ENCODE measurements around the gene ACMSD. TPM values are rescaled to one million over a fixed set of nuclear protein-coding genes. Genes with fewer than 3 reads are reported as not detected.
"Not testable (repeated sequence)": the region's sequence is repeated elsewhere in the genome, so short reads cannot be mapped to it uniquely, and the experiment has no call there.

ACMSD gene
- total RNA-seq, 2 experiments from 2014 or later = not detected

DNA sequence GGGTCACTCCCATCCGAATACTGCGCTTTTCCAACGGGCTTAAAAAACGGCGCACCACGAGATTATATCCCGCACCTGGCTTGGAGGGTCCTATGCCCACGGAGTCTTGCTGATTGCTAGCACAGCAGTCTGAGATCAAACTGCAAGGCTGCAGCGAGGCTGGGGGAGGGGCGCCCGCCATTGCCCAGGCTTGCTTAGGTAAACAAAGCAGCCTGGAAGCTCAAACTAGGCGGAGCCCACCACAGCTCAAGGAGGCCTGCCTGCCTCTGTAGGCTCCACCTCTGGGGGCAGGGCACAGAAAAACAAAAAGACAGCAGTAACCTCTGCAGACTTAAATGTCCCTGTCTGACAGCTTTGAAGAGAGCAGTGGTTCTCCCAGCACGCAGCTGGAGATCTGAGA is 12.7 kb upstream of the ACMSD start:
- CTCF ChIA-PET; H3K4me1 Mint-ChIP-seq; H3K9me3 Mint-ChIP-seq; DNase-seq; H3K27ac Mint-ChIP-seq; H3K4me3 Mint-ChIP-seq; H3K36me3 Mint-ChIP-seq (ENCODE audit: low read depth); H3K27me3 Mint-ChIP-seq; POLR2A ChIA-PET: not testable (repeated sequence)

DNA sequence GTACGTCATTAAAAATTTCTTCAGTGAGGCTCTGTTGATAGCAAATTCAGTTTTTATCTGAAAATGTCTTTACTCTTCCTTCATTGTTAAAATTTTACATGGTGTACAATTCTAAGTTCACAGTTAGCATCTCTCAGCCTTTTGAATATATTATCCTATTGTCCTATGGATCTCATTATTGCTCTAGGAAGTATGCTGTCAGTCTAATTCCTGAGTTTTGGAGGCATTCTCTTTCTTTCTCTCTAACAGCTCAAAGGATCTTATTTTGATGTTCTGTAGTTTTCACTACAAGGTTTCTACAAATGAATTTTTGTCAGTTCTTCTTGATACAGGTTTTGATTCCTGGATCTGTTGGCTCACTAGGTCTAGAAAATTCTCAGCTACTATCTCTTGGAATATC is 2.9 kb upstream of the ACMSD start:
- no peaks in the 10 kb centered on the region for H3K36me3 Mint-ChIP-seq (ENCODE audit: low read depth)
- peaks cover 4% of the 10 kb centered on the region for H3K9me3 Mint-ChIP-seq
- DNase-seq = no peak
- ChIA-PET CTCF (no interaction called here), POLR2A (no interaction called here)
- peaks cover 29% of the 10 kb centered on the region for H3K27me3 Mint-ChIP-seq
- H3K4me3 Mint-ChIP-seq = no peak overlapping the region
- H3K27ac Mint-ChIP-seq = no peak overlapping the region
- no peaks in the 10 kb centered on the region for H3K4me1 Mint-ChIP-seq

DNA sequence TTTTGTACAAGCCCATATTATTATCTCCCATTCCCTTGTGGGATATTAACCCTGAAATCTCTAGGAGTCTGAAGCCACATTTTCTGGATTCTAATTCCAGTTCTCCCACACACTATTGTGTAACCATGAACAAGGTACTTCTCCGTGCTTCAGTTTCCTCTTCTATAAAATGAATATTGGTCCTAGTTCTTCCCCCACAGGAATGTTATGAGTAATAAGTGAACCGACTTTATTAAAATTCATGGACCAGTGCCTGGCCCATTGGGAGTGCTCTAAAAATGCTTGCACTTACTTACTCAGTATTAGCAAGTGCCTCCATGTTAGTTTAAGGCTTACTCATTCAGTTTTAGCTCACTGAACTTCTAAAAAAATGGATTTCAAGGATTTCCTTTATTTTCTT is 1.4 kb upstream of the ACMSD start:
- no peak overlapping the region for H3K27ac Mint-ChIP-seq
- CTCF ChIA-PET = no interaction called here
- no peak overlapping the region for H3K4me3 Mint-ChIP-seq
- peaks cover 4% of the 10 kb centered on the region for H3K9me3 Mint-ChIP-seq
- no peak for DNase-seq
- POLR2A ChIA-PET = no interaction called here
- H3K27me3 Mint-ChIP-seq = peaks cover 29% of the 10 kb centered on the region
- no peaks in the 10 kb centered on the region for H3K4me1 Mint-ChIP-seq
- no peaks in the 10 kb centered on the region for H3K36me3 Mint-ChIP-seq (ENCODE audit: low read depth)

DNA sequence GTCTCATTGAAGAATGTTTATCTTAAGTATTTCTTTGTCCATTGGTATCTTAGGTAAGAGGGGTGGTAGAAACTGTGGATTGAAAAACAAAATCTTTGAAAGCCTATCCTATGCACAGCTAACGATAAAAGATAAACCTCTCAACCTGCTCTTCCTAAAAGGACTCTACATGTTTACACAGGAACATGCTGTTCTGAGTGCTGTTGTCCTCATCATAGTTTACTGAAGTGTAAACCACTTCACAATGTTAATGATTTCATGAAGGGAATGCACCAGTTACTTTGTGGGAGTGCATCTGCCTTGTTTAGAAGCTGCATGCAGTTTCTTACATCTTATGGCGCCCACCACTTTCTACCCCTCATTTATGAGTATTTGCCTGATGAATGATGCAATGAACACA is 1.2 kb downstream of the ACMSD start:
- H3K27ac Mint-ChIP-seq = no peak overlapping the region
- no peaks in the 10 kb centered on the region for H3K4me1 Mint-ChIP-seq
- POLR2A ChIA-PET = no interaction called here

DNA sequence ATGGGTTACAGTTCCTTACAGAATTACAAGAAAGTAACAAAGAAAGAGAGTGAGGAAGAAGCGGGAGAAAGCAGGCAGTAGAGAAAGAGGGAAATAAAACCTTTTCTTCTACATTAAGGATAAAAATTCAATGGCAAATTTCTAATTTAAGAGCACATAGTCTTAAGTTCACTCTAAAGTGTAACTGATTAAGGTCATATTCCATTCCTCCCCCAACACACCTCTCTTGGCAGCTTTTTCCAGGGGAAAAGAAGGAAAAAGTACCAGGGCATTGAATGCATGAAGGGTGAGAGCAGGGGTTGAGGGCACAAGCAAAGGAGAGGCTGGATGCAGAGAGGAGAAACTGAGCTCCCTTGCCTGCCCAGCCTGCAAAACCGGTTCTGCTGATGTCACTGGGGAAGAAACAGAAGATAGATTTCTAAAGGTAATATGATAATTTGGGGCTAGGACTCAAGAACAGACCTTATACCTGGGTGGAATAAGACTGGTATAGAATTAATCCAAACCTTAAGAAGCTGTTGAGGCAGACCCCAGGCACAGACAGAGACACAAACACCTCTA is 4.6 kb downstream of the ACMSD start:
- Mint-ChIP-seq H3K27ac (no peak overlapping the region), H3K27me3 (peaks cover 9% of the 10 kb centered on the region), H3K4me1 (no peaks in the 10 kb centered on the region), H3K9me3 (no peaks in the 10 kb centered on the region), H3K36me3 (ENCODE audit: low read depth) (no peaks in the 10 kb centered on the region), H3K4me3 (no peak overlapping the region)
- ChIA-PET CTCF (no interaction called here), POLR2A (no interaction called here)
- DNase-seq = no peak

More for the DNA sequence above, 1.2 kb downstream of the ACMSD start:
- Mint-ChIP-seq H3K4me3 (no peak overlapping the region), H3K9me3 (peaks cover 4% of the 10 kb centered on the region), H3K27me3 (peaks cover 26% of the 10 kb centered on the region), H3K36me3 (ENCODE audit: low read depth) (no peaks in the 10 kb centered on the region)
- DNase-seq = no peak
- CTCF ChIA-PET = interaction anchor here (1.8 kb wide), 1 partner anchor 25 kb away, joined by 4 read pairs; no protein-coding TSS in a partner anchor

DNA sequence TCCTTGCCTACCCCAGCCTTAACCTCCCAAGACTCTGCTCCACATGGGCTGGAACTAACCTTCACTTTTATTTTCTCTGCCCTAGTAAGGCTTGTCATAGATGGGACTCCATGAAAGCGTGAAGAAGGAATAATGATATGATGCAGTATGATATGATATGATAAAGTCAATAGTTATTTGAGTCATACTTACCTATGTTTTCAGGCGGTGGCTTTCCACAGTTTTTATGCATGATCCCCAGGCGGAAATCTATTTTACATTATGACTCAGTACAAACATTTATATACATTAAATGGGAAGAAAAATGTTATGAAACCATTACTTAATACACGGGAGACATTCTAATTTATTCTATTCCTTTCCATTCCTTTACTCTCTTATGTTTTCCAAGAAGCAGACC is 5.6 kb downstream of the ACMSD start:
- CTCF ChIA-PET = no interaction called here
- DNase-seq = no peak
- POLR2A ChIA-PET = no interaction called here
- Mint-ChIP-seq H3K36me3 (ENCODE audit: low read depth) (no peaks in the 10 kb centered on the region), H3K27me3 (peaks cover 5% of the 10 kb centered on the region), H3K27ac (no peak overlapping the region), H3K4me1 (no peaks in the 10 kb centered on the region), H3K4me3 (no peak overlapping the region), H3K9me3 (no peaks in the 10 kb centered on the region)

DNA sequence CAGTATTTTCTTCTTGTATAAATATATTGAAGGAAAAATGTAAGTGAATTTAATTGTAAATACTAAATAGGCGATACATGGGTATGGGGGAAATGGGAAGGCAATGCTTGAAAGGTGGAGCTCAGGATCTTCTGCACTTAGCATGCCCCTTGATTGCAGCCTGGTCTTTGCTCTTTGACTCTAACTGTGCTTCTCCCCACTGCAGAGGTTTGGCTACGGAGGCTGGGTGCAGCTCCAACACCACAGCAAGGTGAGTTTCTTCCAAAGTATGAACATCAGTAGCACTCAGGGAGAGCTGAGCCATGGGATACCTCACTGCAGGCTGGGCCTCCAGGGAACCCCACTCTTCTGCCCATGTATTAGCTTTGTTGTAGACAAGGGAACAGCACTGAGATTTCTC is 6.6 kb downstream of the ACMSD start:
- CTCF ChIA-PET = interaction anchor here (0.6 kb wide), 1 partner anchor 407 kb away, joined by 4 read pairs; no protein-coding TSS in a partner anchor
- POLR2A ChIA-PET = no interaction called here
- H3K9me3 Mint-ChIP-seq = peaks cover 2% of the 10 kb centered on the region
- H3K36me3 Mint-ChIP-seq (ENCODE audit: low read depth) = no peaks in the 10 kb centered on the region
- peaks cover 2% of the 10 kb centered on the region for H3K27me3 Mint-ChIP-seq
- no peak overlapping the region for H3K27ac Mint-ChIP-seq
- no peak overlapping the region for H3K4me3 Mint-ChIP-seq
- no peaks in the 10 kb centered on the region for H3K4me1 Mint-ChIP-seq
- DNase-seq = no peak

DNA sequence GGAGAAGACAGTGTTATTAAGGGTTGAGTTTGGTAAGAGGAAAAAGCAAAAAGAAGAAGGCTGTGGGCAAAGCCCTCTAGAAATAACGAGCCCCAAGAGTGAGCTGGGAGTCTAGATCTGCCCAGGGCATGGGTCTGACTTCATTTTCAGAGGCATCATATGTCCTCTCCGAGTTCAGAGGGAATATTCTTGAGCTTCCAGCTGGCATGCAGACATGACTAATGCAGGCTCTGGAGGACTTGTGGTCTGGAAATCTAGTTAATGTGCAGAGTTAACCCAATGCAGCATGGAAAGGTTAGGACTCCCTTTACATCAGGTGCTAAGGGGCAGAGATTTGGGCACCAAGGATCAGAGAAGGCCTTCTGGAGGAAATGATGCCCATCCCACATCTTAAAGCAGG is 7.3 kb downstream of the ACMSD start:
- H3K4me3 Mint-ChIP-seq = no peak overlapping the region
- H3K27me3 Mint-ChIP-seq = no peaks in the 10 kb centered on the region
- POLR2A ChIA-PET = no interaction called here
- H3K27ac Mint-ChIP-seq = no peak overlapping the region
- DNase-seq = no peak
- CTCF ChIA-PET = no interaction called here
- H3K4me1 Mint-ChIP-seq = no peaks in the 10 kb centered on the region
- H3K36me3 Mint-ChIP-seq (ENCODE audit: low read depth) = no peaks in the 10 kb centered on the region
- H3K9me3 Mint-ChIP-seq = peaks cover 2% of the 10 kb centered on the region

DNA sequence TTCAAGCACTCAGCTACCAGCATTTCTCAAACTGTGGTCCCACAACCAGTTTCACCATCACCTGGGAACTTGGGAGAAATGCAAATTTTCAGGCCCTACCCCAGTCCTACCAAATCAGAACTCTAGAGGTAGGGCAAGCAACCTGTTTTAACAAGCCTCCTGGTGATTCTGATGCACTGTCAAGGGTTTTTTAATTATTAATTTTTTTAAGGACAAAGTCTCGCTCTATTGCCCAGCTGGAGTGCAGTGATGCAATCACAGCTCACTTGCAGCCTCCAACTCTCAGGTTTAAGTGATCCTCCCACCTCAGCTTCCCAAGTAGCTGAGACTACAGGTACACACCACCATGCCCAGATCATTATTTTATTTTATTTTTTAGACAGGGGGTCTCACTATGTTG is 7.8 kb downstream of the ACMSD start:
- POLR2A ChIA-PET = no interaction called here
- Mint-ChIP-seq H3K4me1 (no peaks in the 10 kb centered on the region), H3K36me3 (ENCODE audit: low read depth) (no peaks in the 10 kb centered on the region), H3K27me3 (no peaks in the 10 kb centered on the region), H3K9me3 (peaks cover 2% of the 10 kb centered on the region), H3K27ac (no peak overlapping the region), H3K4me3 (no peak overlapping the region)
- DNase-seq = no peak
- CTCF ChIA-PET = no interaction called here

DNA sequence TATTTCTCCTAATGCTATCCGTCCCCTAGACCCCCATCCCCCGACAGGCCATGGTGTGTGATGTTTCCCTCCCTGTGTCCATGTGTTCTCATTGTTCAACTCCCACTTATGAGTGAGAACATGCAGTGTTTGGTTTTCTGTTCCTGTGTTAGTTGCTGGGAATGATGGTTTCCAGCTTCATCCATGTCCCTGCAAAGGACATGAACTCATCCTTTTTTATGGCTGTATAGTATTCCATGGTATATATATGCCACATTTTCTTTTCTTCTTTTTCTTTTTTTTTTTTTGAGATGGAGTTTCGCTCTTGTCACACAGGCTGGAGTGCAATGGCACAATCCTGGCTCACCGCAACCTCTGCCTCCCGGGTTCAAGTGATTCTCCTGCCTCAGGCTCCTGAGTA is 9.2 kb downstream of the ACMSD start:
- POLR2A ChIA-PET; H3K9me3 Mint-ChIP-seq; CTCF ChIA-PET; H3K27me3 Mint-ChIP-seq; DNase-seq; H3K4me1 Mint-ChIP-seq; H3K4me3 Mint-ChIP-seq; H3K36me3 Mint-ChIP-seq (ENCODE audit: low read depth); H3K27ac Mint-ChIP-seq: not testable (repeated sequence)

DNA sequence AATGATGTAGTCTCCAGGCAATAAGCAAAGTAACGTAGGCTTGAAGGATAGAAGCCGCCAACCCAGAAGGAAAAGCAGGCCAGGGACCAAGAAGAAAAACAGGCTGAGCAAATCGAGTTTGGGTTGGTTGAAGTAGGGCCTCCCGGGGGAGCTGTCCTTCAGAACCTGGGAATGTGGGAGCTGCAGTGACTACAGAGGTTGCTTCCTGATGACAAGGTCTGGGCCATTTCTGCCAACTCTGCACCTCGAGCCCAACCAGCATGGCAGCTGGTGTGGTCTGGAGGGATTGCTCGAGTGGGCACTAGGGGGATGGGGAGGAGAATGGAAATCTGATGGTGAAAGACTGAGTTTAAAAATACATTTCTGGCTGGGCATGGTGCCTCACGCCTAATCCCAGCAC is 14.1 kb downstream of the ACMSD start:
- Mint-ChIP-seq H3K4me1 (no peaks in the 10 kb centered on the region), H3K27ac (no peak overlapping the region), H3K36me3 (ENCODE audit: low read depth) (no peaks in the 10 kb centered on the region), H3K9me3 (peaks cover 2% of the 10 kb centered on the region), H3K4me3 (no peak overlapping the region), H3K27me3 (peaks cover 4% of the 10 kb centered on the region)
- POLR2A ChIA-PET = no interaction called here
- CTCF ChIA-PET = no interaction called here
- no peak for DNase-seq

DNA sequence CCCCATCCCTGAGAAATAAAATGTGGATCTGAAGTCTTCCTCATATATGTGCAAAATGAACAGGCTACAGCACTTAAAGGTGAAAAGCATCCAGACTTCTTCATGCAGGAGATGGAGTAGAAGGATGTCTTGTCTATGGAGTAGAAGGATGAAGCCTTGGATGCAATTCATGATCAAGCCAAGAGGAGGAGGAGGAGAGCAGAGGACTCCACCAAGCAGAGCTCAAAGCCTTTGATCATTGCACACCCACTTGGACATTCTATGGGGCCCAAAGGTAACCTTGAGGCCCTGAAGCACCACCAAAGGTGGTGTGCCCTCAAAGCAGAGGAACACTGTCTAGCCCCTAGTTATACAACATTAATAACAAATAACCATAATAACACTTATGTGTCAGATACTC is 17.3 kb downstream of the ACMSD start:
- DNase-seq = no peak
- no peak overlapping the region for H3K27ac Mint-ChIP-seq
- no peaks in the 10 kb centered on the region for H3K9me3 Mint-ChIP-seq
- H3K27me3 Mint-ChIP-seq = peaks cover 6% of the 10 kb centered on the region
- POLR2A ChIA-PET = no interaction called here
- H3K36me3 Mint-ChIP-seq (ENCODE audit: low read depth) = no peaks in the 10 kb centered on the region
- CTCF ChIA-PET = no interaction called here
- H3K4me1 Mint-ChIP-seq = no peaks in the 10 kb centered on the region
- no peak overlapping the region for H3K4me3 Mint-ChIP-seq

DNA sequence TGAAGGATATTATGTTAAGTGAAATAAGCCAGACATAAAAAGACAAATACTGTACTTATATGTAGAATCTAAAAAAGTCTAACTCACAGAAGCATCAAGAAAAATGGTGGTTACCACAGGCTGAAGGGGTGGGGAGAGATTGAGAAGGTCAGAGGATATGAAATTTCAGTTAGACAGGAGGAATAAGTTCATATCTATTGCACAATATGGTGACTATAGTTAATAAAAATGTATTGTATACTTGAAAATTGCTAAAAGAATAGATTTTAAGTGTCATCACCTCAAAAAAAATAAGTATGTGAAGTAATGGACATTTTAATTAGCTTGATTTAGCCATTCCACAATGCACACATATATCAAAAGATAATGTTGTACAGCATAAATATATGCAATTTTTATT is 19.8 kb downstream of the ACMSD start:
- POLR2A ChIA-PET = no interaction called here
- Mint-ChIP-seq H3K27me3 (peaks cover 2% of the 10 kb centered on the region), H3K4me1 (no peaks in the 10 kb centered on the region), H3K27ac (no peak overlapping the region), H3K9me3 (no peaks in the 10 kb centered on the region), H3K4me3 (no peak overlapping the region), H3K36me3 (ENCODE audit: low read depth) (no peaks in the 10 kb centered on the region)
- no peak for DNase-seq
- CTCF ChIA-PET = no interaction called here

DNA sequence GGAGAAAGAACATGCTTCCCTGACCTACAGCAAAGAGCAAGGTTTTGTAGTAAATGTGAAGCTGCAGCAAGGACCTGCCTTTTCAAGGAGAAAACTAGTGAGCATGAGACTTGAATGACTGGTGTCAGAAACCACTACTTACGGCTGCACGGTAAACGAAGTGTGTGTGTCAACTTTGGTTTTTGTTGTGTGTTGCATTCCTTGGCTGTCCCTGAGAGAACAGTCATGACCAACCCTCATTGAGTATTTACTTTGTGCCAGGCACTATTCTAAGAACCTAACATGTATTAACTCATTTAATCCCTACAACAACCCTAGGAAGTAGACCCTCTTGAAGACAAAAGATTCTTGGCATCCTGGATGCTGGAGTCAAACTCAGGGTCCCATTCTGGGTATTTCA is 22.8 kb downstream of the ACMSD start:
- H3K9me3 Mint-ChIP-seq = no peaks in the 10 kb centered on the region
- ChIA-PET POLR2A (no interaction called here), CTCF (interaction anchor here (0.6 kb wide), 1 partner anchor 324 kb away, joined by 3 read pairs; no protein-coding TSS in a partner anchor)
- H3K27me3 Mint-ChIP-seq = peaks cover 2% of the 10 kb centered on the region
- H3K4me1 Mint-ChIP-seq = no peaks in the 10 kb centered on the region
- no peak overlapping the region for H3K4me3 Mint-ChIP-seq
- no peak for DNase-seq
- H3K36me3 Mint-ChIP-seq (ENCODE audit: low read depth) = no peaks in the 10 kb centered on the region
- H3K27ac Mint-ChIP-seq = no peak overlapping the region
